HL-60 (cell line): Measurements from ENCODE around the gene CD164.

Experiments
- GABPA ChIP-seq: IDR thresholded peaks from 2 replicates; pipeline ENCODE4 v1.6.1; 2012; ENCODE audit warnings: low read depth
- POLR2AphosphoS5 ChIP-seq: IDR thresholded peaks from 2 replicates; pipeline ENCODE4 v1.6.1; 2012; ENCODE audit warnings: low read depth
- REST ChIP-seq: IDR thresholded peaks from 2 replicates; pipeline ENCODE4 v1.6.1; 2012; ENCODE audit warnings: low read depth; ENCODE audit not compliant: insufficient replicate concordance
- SPI1 ChIP-seq: IDR thresholded peaks from 2 replicates; pipeline ENCODE4 v1.6.1; 2012; ENCODE audit warnings: low read depth, mild to moderate bottlenecking, borderline replicate concordance
- TF ChIP-seq, protein P1 (sequence below): IDR thresholded peaks from one replicate; pipeline ENCODE4 v1.5.1; 2011; ENCODE audit warnings: low read length, control low read depth, inconsistent platforms; ENCODE audit not compliant: insufficient read depth

GRCh38 chr6:109318328-109318876, 63.9 kb downstream of the CD164 start:
- TF ChIP-seq, protein P1, sequence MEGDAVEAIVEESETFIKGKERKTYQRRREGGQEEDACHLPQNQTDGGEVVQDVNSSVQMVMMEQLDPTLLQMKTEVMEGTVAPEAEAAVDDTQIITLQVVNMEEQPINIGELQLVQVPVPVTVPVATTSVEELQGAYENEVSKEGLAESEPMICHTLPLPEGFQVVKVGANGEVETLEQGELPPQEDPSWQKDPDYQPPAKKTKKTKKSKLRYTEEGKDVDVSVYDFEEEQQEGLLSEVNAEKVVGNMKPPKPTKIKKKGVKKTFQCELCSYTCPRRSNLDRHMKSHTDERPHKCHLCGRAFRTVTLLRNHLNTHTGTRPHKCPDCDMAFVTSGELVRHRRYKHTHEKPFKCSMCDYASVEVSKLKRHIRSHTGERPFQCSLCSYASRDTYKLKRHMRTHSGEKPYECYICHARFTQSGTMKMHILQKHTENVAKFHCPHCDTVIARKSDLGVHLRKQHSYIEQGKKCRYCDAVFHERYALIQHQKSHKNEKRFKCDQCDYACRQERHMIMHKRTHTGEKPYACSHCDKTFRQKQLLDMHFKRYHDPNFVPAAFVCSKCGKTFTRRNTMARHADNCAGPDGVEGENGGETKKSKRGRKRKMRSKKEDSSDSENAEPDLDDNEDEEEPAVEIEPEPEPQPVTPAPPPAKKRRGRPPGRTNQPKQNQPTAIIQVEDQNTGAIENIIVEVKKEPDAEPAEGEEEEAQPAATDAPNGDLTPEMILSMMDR: no peak
- TF ChIP-seq POLR2AphosphoS5: no peak
- TF ChIP-seq REST: no peak
- no peak for TF ChIP-seq GABPA
- TF ChIP-seq SPI1: no peak
